Dermis microvascular lymphatic vessel endothelial cell (primary cell): ENCODE results near the gene PDLIM7. TPM values are rescaled to one million over a fixed set of nuclear protein-coding genes. Genes with fewer than 3 reads are reported as not detected.
"Not testable (repeated sequence)": the region's sequence is repeated elsewhere in the genome, so short reads cannot be mapped to it uniquely, and the experiment has no call there.

Source experiments
- DNase-seq, 2 donors: peaks; one replicate each; pipeline versions ENCODE4 v3.0.0 to v3.0.0-alpha.2; 2010; ENCODE audit warnings: low read depth in 2 of 2
- total RNA-seq: library from RNA; depleted of rRNA; stranded (reverse); fragments of >200 nt; gene quantifications from 2 replicates; pipeline ENCODE4 v1.2.1, GENCODE V29; 2014

PDLIM7 gene
- total RNA-seq, 1 donor from 2014 or later = 31.5 TPM

DNA sequence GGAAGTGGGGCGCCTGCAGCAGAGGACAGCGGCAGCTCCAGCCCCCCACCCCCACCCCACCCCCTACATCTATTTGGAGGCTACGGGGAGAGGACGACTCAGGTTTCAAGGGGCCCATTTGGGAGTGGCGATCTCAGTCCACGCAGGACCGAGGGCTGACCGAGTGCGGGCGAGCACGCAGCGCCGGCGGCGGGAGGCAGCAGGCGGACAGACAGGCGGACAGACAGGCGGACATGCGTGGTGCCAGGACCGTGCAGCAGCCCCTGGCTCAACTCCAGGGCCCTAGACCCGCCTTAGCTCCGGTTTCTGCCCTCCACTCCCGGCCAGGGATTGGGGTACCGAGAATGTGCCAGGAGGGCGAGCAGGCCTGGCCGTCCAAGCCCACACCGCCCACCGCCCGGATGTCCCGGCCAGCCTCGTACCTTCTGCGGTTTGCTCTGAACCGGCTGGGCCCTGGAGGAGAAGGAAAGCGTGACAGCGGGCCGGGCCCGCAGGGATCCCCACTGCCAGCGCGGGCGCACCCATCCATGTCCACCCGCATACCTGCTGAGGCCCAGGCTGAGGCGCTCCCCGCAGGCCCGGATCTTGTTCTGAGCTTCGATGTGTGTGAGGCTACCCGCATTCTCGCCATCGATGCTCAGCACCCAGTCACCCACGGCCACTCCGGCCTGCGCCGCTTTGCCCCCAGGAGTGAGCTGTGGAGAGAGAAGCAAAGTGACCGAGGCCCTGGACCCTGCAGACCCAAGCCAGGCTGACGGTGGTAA, 5.2 kb downstream of the PDLIM7 start:
- no peak for DNase-seq

DNA sequence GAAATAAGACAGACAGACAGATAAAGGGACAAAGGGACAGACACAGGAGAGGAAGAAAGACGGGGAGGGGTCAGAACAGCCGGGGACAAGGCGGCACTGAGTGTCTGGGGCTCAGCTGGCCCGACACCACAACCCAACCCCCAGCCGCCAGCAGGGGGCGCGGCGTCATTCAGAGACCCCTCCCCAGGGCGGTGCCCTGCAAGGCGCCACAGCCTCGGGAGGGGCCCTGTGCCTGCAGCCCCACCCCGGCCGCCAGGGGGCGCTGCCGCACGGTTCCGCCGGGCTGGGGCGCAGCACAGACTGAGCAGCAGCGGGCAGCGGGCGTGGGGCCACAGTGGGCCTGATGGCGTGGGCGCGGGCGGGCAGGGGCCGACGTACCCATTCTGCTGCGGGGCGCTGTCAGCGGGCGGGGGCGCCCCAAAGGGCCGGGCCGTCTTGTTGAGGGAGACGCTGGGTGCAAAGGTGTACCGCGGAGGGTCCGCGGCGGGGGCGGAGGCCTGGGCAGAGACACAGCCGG, 5.9 kb downstream of the PDLIM7 start:
- DNase-seq = peak in 1 of 2 donors; percentile 74

DNA sequence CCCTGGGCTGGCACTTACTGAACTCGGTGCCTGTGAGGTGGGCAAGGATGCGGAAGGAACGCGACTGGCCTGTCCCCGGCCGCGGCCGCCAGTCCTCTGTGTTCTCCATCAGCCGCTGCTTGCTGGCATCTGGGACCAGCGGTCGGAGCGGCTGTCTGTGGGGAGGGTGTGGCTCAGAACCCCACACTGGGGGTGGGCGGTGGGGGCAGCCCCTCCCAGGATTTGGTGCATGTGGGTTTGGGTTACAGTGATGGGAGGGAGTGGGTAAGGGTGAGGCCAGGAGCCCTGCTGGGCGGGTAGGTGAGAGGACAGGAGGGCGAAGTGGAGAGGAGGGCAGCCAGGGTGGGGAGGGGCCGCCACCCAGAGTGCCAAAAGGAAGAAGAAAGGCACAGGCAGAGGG, 6.4 kb downstream of the PDLIM7 start:
- DNase-seq = no peak

DNA sequence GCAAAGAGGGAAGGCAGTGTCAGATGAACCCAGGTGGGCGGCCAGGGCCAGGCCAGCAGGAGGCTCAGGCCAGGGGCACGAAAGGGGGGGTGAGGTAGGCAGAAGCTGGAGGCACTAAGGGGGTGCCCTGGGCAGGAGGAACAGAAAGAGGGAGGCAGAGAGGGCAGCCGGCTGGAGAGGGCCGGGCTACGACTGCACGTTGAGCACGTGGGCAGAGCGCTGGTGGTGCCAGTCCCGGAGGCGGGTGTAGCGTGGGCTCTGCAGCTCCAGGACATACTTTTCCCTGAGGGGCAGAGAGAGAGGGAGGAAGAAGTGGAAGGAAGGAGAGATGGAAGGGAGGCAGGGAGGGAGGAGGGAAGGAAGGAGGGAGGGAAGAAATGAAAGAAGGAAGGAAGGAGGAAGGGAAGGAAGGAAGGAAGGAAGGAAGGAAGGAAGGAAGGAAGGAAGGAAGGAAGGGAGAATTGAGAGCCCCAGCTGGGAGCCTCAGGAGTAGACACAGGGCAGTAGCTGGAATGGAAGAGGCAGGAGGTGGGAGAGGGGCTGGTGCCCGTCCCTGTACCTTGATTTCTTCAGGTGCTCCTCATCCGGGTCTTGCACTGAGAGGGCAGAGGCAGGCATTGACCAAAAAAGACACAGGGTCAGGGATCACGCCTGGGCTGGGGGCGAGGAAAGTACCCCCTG, 7.0 kb downstream of the PDLIM7 start:
- no peak for DNase-seq

DNA sequence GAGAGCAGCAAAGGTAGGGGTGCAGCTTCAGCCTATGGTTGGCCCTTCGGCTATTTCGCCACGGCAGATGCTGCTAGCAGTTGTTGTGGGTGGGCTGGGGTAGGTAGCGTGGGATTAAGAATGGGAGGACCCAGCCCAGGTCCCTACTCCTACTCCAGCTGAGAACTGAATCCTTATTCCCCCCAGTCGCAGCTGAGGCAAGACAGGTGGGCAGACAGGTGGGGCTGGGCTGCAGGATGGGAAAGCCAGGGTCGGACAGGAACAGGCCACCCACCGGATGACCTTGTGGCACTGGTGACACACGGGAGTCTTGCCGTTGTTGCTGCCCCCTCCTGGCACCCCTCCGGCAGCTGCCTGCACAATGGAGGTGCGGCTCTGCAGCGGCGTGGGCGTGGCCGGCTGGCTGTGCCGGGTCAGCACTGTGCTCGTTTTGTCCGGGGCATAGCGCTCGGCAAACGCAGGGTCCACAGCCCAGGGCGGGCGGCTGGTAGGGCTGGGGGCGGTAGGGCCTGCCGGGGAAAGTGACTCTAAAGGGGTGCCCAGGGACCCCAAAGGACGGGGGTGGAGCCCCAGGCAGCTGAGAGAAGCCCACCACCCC, 8.2 kb downstream of the PDLIM7 start:
- peak in 1 of 2 donors; percentile 32 for DNase-seq

DNA sequence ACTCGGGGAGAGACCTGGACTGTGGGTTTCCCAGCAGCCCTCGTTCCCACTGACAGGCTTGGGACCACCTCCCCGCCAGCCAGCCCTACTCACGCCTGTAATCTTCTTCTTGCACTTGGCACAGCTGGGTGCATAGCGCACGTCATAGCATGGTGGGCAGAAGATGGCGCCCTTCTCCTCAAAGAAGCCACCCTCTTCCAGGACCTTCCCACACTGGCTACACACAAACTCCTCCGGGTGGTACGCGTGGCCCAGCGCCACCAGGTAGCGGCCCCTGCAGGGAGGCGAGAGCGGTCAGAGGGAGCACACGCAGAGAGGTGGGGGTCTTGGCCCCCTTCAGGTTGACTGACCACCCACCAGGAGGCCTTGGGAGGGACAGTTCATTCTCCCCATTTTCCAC, 9.4 kb downstream of the PDLIM7 start:
- no peak for DNase-seq

DNA sequence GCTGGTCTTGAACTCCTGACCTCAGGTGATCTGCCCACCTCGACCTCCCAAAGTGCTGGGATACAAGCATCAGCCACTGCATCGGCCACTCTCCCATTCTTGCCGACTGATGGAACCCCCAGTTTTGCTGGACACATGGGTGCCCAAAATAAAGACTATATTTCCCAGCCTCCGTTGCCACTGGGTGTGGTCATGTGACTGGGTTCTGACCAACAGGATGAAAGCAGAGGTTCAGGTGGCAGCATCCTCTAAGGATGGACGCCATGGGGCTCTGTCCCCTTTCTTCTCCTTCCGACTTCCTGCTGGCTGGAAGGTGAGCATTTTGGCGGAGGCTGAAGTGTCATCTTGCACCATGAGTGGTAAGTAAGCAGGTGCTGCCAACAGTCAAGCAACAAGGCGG, 10.3 kb downstream of the PDLIM7 start:
- DNase-seq = no peak

DNA sequence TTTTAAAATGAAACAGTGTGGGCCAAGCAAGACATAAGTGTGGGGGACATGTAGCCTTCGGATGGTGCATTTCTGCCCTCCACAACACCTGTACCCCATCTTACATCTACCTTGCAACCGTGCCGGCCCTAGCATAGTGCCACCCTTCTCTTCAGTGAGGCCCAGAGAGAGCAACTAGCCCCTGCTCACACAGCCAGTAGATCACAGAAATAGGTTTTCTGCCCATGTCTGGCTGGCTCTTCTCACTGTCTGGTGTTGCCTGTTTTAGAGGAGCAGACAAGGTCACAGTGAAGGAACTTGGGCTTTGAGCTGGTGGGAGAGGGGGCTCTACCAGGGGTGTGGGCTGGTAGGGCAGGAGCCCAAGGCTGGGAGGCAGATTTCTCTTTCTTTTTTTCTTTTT, 11.1 kb downstream of the PDLIM7 start:
- no peak for DNase-seq

DNA sequence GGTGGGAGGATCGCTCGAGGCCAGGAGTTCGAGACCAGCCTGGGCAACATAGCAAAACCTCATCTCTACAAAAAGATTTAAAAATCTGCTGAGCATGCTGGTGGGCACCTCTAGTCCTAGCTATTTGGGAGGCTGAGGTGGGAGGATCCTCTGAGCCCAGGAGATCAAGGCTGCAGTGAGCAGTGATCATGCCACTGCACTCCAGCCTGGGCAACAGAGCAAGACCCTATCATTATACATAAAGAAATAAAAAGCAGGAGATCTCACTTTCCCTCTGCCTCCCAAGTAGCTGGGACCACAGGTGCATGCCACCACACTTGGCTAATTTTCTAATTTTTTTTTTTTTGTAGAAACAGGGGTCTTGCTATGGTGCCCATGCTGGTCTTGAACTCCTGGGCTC, 11.7 kb downstream of the PDLIM7 start:
- DNase-seq = not testable (repeated sequence)

DNA sequence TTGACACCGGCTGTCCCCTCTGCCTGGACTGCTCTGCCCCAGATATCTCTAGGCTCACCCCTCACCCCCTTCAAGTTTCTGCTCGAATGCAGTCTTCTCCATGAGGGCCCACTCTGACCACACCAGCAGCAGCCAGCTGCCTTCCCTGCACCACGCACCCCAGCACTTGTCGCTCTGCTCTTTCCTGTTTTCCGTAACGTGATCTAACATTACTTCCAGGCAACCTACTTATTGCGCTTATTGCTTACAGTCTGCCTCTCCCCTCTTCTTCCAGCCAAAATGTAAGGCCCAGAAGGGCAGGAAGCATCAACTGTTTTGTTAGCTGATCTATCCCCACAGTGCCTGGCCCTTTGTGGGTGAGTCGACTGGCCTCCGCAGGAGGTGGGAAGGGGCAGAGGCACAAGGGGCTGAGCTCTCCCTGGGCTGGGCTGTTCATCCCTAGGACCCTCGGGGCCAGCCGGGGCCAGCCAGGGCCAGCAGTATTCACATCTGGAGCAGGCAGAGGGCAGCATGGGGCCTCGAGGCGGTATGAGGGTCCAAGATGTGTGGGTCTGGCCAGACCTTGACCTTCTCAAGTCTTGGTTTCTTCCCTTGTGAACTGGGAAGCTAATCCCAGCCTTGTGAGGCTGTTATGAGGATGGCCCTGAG, 12.4 kb downstream of the PDLIM7 start:
- no peak for DNase-seq

DNA sequence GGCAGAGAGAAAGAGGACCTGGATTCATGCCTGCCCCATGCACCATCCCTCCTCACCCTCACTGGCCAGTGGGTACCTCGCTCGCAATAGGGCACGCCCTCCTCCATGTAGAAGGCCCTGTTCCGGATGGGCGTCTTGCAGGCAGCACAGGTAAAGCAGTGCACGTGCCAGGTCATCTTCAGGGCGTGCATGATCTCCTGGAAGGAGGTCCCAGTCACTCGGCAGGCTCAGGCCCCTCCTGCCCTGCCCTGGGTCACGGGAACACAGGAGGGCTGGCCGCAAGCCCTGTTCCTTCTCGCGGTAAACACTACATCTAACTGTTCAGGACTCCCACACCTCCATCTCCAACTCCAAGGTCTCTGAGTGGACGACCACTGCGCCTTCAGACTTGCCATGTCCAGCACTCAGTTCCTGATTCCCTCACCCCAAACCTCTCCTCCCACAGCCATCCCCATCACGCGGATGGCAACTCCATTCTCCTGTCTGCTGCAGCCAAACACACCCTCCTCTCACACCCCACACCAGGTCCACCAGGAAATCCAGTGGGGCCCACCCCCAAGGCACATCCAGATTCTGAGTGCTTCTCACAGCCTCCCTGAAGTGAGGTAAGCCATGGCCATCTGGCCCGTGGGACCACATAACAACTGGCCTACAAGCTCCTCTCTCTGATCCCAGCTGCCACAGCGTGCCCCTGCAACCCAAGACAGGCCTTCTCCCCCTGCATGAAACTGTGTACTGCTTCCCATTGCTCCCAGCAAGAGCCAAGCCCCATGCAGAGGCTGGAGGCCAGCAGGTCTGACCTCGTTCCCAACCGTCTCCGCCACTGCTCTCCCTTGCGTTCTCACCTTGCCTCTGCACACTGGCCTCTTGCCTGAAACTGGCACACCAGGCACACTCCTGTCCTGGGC, 13.2 kb downstream of the PDLIM7 start:
- DNase-seq = no peak

DNA sequence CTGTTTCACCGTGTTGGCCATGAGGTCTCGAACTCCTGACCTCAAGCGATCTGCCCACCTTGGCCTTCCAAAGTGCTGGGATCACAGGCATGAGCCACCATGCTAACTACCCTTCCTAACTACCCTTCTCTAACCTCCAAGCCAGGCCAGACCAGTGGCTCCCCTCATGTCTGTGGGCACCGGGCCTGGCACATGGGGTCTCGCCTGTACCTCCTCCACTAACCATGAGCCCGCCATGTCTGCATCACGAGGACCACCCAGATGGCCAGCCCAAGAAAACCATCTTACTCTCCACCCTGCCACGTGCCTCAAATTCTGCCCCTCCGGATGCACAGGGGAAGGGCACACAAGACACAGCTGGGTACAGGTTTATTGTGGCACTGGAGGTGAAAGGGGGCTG, 14.4 kb downstream of the PDLIM7 start:
- no peak for DNase-seq

DNA sequence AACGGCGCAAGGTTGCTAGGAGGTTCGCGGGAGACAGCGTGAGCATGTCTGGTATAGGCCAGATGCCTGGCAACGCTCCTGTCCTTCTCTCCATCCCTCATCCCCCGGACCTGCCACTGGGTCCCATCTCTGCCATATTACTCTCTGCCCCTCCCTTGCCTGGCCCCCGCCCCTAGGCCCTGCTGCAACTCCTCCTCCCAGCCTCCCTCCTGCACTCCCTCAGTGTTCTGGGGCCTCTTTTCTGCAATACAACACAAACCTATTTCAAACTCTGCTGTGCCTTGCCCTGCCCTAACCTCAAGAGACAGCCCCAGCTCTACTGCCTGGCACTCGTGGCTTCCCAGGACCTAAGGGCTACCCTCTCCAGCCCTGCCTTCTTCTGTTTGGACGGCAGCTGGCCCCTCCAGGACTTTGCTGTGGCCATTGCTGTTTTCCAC, 15.0 kb downstream of the PDLIM7 start:
- DNase-seq = no peak

DNA sequence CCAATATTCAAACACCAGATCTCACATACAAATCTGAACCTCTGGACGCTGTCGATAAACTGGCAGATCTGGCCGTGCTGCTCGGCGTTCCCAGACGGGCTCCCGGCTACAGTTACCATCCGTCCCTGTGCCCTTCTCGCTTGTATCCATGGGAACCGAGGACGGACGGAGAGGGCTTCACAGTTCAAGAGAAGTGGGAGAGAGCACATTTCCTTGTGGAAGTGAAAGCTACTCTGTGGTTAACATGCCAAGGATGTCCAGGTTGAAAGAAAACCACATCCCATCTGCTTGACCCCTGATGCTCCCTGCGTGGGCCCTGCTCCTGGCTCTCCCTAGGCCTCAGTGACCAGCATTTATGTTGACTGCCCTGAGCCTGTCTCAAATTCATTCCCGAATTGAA, 17.6 kb downstream of the PDLIM7 start:
- DNase-seq = no peak

DNA sequence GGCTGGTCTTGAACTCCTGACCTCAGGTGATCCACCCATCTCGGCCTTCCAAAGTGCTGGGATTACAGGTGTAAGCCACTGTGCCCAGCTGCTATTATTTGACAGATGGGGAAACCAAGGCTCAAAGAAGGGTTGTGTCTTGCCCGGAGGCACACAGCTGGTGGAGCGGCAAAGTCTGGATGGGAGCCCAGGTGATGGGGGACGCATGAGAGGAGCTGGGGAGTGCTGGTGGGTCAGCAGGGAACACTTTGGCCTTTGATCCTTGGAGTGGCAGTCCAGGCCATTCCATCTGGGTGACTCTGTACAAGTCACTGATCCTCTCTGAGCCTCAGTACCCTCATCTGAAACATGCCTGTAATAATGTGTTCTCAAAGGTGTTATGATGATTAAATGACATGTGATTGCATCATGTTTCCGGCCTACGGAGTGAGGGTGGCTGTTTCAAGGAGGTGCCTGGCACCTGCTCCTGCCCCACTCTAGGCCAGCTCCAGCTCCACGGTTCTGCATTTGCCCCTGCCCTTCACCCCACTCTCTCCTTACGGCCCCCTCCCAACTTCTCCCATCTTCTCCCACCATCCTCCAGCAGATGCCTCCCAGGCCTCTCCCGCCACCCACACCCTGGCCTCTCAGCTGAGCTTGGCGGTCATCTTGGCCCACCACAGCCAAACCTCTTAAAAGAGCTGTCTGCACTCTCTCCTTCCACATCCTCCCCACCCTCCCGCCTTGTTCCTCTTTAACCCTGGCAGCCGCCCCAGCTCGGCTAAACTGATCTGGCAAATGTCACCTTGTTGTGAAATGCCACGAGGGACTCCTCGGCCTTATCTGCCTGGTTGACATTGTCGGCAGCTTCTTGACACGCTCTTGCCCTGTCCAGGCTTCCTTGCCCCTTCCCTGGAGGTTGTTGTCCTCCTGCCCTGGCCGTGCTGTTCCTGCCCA, 18.4 kb downstream of the PDLIM7 start:
- no peak for DNase-seq

DNA sequence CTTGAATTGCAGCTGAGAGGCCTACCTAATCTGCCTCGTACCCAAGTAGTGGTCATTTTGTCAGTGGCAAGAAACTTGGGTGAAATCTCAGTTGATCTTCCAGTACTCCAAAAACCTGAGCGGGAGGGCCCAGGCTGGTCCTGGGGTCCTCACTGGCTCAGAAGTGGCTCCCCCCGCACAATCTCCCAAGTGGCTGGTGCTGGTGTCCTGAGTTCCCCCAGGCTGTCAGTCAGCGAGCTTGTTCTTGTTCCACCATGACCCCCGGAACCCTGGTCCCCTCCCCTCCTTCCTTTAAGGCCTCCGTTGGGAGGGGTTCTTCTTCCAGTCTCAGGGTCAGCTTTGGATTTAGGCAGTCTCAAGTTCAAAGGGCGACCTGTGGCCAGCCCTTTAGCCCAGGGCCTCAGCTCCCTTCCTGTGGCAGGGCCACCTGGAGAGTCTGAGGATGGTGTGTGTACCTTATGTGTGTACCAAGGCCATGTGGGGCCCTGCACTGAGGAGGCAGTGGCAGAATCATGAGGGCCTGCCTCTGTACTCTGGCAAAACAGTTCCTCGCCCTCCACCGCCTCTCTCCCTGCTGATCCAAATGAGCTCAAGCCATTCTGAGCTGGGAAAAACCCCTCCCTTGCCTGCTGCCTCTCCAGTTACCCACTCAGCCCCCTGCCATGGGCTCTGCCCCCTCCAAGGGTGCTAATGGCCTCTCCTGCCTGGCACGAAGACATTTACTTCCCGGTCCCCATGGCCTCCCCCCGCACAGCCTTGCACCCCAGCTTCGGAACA, 19.5 kb downstream of the PDLIM7 start:
- no peak for DNase-seq

DNA sequence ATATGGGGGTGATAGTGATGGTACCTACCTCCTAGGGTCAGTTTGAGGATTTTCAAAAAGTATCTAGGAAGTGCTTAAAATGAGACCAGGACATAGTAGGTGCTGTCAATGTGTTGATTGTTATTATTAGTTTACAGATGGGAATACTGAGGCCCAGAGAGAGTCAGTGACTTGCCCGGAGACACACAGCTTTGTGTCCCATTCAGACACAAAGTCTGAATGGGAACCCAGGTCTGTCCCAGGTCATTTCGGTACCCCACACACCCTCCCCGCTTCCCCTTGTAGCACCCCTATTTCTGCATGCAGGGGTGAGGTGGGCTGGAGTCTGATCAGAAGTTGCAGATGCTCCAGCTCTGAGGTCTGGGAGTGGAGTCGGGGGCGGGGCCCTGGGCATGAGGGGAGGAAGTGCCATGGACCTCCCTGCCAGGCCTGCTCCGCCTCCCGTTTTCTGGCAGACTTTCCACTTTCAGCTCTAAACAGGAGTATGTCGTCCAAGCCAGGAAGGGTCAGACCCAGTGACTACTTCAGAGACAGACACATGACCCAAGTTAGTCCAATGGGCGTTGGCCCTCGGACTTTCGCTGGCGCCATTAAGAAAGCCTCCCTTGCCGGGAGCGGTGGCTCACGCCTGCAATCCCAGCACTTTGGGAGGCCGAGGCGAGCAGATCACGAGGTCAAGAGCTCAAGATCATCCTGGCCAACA, 20.7 kb downstream of the PDLIM7 start:
- peak in 1 of 2 donors; percentile 76 for DNase-seq
